Glomerular visceral epithelial cell (primary cell): ENCODE measurements around the gene KIAA1328.
"Not testable (repeated sequence)": the region's sequence is repeated elsewhere in the genome, so short reads cannot be mapped to it uniquely, and the experiment has no call there.

ENCODE experiments used
- DNase-seq: peaks from one replicate; pipeline ENCODE4 v3.0.0-alpha.2; 2016; ENCODE audit errors: extremely low spot score

The KIAA1328 gene

DNA sequence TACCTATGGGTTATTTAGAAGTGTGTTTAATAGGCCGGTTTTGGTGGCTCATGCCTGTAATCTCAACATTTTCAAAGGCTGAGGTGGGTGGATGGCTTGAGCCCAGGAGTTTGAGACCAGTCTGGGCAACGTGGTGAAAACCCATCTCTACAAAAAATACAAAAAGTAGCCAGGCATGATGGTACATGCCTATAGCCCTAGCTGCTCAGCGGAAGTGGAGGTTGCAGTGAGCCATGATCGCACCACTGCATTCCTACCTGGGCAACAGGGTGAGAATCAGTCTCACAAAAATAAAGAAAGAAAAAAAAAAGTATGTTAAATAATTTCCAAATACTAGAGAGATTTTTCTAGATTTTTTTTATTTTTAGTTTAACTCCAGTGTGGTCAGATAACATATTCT, 316.0 kb downstream of the KIAA1328 start:
- DNase-seq, result no peak

DNA sequence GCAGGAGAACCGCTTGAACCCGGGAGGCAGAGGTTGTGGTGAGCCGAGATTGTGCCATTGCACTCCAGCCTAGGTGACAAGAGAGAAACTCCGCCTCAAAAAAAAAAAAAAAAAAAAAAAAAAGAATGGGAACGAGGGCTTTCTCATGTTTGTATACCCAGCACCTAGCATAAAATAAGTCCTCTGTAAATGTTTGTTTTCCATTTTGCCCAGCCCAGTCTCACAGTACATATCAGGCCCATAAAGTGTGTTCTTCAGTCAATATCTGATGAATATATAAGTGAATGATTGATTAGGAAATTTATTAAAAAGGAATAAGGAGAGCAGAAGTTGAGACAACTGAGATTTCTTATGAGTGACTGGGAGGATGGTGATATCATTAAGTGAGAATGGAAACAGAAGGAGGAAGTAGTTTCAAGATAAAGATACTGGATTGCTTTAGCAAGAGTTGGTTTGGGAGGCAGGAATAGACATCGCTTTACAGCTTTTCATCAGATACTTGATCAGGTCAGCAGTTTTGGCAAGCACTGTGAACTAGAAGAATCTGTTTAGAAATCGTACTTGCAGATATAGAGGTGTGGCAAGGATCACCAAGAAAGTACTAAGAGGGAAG, 327.5 kb downstream of the KIAA1328 start:
- no peak for DNase-seq

DNA sequence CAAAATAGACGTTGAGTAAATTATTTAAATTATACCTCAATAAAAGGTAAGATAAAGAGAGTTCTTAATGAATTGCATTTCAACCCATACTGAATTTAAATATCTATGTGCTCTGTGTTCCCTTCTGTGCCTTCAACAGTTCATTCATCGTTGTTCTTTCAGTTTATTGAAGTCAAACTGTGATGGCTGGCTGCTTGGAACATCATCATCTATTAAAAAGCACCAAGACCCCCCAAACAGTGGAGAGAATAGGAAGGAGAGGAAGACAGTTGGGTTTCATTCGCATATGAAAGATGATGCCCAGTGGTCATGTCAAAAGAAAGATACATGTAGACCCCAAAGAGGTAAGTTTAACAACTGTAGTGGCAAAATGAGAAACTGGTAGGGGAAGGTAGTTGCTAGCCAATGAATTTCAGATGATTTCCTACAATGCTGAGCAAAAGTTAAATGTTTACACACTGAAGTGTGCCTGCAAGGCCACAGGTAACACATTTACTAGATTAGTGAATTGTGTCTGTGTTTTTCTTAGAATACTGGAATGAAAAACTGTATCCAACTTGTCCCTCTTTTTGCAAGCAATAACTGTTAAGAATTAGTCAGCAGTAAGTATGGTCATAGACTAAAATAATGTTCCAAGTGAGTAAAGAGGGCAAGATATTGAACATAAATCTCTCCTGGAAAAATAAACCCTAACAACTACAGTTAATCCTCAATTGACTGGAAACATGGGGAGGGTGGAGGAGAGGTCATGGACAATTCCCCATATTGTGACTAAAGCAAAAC, 331.3 kb downstream of the KIAA1328 start:
- DNase-seq, result no peak

DNA sequence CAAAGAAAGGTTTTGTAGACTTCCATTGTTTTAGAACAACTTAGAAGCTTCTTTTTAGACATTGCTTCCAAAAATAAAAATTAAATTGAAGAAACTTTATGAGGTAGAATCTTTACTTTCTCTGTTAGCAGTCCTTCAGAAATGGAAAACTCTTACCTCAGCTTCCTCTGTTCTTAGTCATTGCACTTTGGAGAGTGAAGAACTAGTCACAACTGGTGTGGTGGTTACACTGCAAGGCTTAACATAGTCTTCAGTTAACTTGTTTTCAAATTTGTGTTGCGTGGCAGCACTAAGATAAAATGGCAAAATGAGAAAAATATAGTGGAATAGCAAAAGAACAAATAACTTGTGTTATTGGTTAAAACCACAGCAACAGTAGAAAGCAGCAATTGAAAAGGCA, 332.6 kb downstream of the KIAA1328 start:
- no peak for DNase-seq

DNA sequence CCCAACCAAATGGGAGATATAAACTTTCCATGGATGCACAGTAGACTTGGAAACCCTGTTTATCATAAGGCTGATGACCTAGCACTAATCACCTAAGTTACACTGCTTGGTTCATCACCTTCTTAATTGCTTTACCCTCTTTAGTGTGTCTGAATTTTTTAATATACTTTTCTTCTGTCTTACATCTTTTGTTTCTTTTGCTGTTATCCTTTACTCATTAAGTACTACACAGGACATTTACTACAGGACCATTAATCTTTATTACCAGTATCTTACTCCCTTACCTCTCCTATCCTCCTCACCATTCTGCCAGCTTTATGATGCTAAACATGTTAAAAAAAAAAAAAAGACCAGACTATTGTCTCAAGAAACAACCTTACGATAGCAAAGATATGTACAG, 333.6 kb downstream of the KIAA1328 start:
- no peak for DNase-seq

DNA sequence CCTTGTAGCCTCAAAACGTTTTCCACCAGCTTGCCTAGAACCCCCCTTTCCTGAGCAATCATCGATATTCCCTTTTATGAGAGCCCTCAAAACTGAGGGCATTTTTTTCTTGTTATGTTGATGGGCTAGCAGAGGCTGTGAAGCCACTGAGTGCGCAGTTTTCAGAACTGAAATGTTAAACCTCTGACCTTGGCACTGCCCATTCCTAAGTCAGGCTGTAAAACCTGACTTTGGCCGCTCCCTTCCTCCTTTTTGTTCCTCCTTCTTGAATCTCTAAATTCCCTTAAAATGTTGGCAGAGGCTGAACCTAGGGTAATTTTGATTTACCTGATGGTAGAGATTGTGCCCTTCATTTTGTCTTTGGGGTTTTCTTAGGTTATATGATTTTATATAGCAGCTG, 334.2 kb downstream of the KIAA1328 start:
- DNase-seq, result no peak

DNA sequence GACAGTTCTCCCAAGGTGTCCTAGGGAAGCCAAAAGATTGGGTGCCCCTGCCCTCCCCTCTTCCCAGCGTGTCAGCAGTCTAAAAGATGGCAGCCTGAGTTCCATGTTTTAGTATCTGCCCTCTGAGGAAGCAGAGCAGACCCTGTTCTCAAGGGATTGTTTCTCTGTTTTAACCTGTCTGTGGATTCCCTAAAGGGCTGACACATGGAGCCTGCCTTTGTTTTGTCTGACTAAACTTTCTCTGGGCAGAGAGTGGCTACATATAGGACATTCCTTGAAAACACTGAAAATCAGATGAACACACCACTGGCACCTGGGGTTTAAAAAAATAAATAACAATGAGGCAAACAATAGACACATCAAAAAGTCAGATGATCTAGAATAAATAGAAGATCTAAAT, 337.6 kb downstream of the KIAA1328 start:
- no peak for DNase-seq

- not testable (repeated sequence) for DNase-seq
These were observed 338.0 kb downstream of the KIAA1328 start for GRCh38 chr18:37166966-37167365.

- DNase-seq, result no peak
These were observed 342.1 kb downstream of the KIAA1328 start for GRCh38 chr18:37170984-37171383.

DNA sequence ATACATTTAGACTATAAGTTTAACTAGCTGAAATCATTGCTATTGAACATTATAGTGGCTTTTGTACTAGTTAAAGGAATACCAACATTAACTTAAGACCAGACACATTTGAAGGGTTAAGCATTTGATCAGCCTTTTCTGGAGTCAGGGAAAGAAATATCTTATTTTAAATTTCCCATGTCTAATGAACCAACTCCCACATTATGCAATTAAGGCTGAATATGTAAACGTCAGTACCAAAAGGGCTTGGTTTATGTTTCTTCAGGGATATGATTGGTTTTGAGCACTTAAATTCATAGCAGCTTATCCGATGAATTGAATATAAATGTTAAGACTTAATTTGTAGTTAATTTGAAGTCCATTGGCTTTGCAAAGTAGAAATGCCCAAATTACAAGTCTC, 344.5 kb downstream of the KIAA1328 start:
- DNase-seq, result no peak

DNA sequence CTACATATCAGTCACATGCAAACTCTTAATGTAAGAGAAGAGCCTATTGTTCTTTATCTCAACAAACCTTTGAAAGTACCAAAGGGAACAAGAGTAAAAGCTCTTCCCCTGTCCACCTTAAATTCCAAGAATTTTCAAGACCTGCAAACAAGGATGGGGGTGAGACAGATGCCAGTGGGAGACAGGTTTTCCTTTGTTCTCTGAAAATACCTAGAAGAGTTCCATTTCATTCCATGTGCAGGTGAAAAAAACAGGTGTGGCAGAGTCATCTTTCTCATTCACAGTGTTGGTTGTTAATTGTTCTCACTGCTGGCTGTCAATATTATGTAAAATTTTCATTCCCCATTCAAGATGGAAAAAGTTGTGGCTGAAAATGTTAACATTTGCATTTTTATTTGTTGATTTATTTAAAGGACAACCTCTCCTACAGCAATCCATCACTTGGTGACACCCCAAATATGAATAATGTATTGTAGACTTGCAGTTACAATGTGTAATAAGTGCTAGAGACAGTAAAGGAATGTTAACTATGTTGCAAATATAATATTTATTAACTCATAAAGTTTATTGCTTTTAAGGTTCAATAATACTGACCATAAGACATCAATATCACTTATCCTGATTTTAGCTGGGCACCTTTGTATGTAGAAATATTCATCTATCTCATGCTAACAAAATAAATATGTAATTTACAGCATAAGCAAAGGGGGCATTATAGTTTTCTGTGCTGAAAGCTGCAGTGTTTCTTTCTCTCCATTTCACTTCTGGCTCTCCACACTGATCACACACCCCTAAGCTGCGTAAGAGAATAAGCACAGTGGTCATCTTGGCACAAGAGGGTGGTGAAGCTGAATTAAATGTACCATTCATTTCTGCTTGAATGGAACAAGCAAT, 347.0 kb downstream of the KIAA1328 start:
- no peak for DNase-seq

DNA sequence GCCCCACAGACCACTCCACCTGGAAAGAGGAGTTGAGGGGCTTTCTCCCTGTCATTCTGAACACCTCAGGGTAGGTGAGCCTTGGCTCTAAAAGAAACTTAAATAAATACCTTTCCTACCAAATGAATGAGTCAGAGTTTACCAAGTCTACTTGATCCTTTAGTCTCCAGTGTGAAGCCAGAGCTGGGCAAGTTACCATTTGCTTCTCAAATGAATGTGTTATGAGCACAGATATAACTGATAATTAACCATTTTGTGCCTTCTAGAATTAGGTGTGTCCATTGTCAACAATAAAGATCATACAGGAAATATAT, 347.7 kb downstream of the KIAA1328 start:
- DNase-seq, result no peak

DNA sequence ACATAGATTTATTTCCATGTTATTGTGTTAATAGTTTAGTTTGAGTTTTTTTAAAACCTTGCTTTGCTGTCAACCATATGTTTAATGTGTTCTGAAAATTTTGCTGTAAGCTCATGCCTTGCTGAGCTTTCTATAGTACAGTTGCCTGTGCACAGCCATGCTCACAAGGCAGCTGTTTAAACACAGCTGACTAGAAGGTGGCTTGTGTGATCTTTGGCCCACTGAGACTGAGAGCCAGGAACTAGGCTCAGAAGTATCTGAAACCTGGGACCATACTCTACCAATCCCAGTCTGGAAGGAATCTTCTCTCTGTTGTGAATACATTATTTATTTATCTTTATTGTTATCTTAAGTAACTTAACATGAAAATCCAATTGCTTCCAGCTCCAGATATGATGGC, 350.5 kb downstream of the KIAA1328 start:
- no peak for DNase-seq

GRCh38 chr18:37180086-37180485, 351.2 kb downstream of the KIAA1328 start:
- DNase-seq, result no peak

DNA sequence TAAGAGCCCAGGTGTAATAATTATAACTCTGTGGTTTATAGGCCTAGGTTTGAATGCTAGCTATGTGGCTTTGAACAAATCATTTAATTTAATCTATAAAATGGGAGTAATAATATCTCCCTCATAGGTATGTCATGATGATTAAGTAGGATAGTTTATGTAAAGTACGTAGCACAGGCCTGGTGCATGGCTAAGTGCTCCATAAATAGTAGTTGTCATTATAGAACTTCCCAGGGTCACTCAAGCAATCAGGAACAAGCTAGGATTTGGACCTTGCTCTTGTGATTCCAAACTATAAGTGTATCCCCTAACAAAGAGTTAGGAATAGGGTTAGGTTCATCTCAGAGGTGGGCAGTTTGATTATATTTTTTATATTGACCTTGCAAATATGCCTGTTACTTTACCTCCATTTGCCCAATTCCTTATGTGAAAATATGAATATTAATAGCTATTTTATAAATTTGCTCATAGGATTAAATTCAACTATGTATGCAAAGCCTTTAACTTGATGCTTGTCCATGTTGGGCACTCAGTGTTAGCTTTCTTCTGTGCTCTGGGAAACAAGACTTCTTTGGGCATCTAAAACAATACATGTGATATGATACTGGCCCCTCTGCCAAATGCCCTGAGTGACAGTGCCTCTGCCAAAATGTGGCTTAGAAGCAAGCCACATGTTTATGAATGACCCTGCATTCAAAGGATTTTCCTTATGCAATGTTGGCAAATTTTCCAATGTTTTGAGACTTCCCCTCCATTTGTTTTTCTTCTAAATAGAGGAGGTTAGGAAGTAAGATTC, 353.6 kb downstream of the KIAA1328 start:
- no peak for DNase-seq

- no peak for DNase-seq
These were observed 355.4 kb downstream of the KIAA1328 start for GRCh38 chr18:37184209-37184868.

DNA sequence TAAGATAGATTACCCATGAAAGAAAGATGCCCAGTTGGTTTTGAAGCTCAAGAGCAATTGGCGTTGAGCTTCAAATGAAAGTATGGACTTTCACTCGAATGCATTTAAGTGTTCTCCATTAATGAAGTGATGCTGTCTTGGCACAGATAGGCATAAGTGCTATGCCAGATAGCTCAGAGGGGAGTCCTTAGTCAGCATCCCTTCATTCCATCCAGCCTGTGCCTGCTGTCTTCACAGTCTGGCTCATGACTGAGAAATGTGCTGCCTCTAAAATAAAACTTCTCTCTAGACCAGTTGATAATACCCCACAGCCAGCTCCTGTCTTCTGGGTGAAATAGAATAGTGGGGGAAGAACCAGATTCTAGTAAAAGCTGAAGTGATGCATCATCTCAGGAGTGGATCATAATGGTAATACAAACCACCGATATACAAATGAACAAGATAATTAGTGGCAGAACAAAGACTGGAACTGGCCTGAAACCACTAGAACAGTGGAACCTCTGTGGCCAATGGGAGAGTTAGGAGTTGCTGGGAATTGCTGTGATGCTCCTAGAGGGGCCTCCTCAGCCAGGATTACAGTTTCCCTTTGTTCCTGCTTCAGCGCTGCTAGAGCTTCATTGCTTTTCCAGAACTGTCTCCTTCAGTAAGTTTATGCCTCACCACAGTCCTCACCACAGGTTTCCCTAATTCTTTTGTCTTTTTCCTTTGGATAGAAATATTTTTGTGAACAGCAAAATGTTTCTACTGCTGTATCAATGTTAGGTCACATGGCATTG, 359.3 kb downstream of the KIAA1328 start:
- DNase-seq, result no peak

- DNase-seq, result no peak
These were observed 370.8 kb downstream of the KIAA1328 start for GRCh38 chr18:37199741-37200140.

- DNase-seq, result no peak
These were observed 378.4 kb downstream of the KIAA1328 start for GRCh38 chr18:37207343-37207742.

GRCh38 chr18:37210781-37211180, 381.9 kb downstream of the KIAA1328 start:
- no peak for DNase-seq
